ENCODE measurements around the gene MAP3K15.

GRCh38 chrX:19543951-19544381, 28.7 kb upstream of the MAP3K15 start:
- TF ChIP-seq EZH2phosphoT487 (IDR thresholded peaks at IDR 0.05; ENCODE audit: borderline replicate concordance, low read depth) (no peak), REST (IDR thresholded peaks at IDR 0.05; ENCODE audit: low read depth, low read length) (no peak)
